Mesothelial cell of epicardium (in vitro differentiated cells): Measurements from ENCODE around the gene PDE2A. TPM values are rescaled to one million over a fixed set of nuclear protein-coding genes. Genes with fewer than 3 reads are reported as not detected.
A peak's percentile ranks its signal among the peaks of the same experiment; 100 is the strongest.

ENCODE experiments used
- DNase-seq, 2 experiments: peaks; one replicate each; pipeline ENCODE4 v3.0.0; 2021; ENCODE audit warnings: low spot score in 2 of 2; ENCODE audit not compliant: unreplicated experiment in 2 of 2
- H3K27ac Mint-ChIP-seq: 2 replicates; pipeline ENCODE4 v1.8.0; 2021; ENCODE audit warnings: mixed read lengths
- H3K27me3 Mint-ChIP-seq: 2 replicates; pipeline ENCODE4 v1.8.0; 2021; ENCODE audit warnings: low read depth, mixed read lengths
- H3K36me3 Mint-ChIP-seq: 2 replicates; pipeline ENCODE4 v1.8.0; 2021; ENCODE audit warnings: mixed read lengths
- H3K4me1 Mint-ChIP-seq: 2 replicates; pipeline ENCODE4 v1.8.0; 2021; ENCODE audit warnings: mixed read lengths
- H3K4me3 Mint-ChIP-seq: 2 replicates; pipeline ENCODE4 v1.8.0; 2021; ENCODE audit warnings: mild to moderate bottlenecking, moderate library complexity, mixed read lengths
- H3K9me3 Mint-ChIP-seq: 2 replicates; pipeline ENCODE4 v1.8.0; 2021; ENCODE audit warnings: mixed read lengths
- total RNA-seq: library from RNA; stranded (reverse); gene quantifications from 3 replicates; pipeline ENCODE4 v1.2.1, GENCODE V29; 2021
- TF ChIP-seq, protein P1 (sequence below): fragments of 200-600 bp; sonication (generic); IDR thresholded peaks from one replicate; pipeline ENCODE4 v1.5.0; 2021; ENCODE audit warnings: antibody characterized with exemption; ENCODE audit not compliant: unreplicated experiment

Gene PDE2A
- total RNA-seq, 1 donor from 2014 or later = 1.1 TPM

GRCh38 chr11:72541257-72541974 lies 132.8 kb downstream of the PDE2A start:
- no peak for DNase-seq
- Mint-ChIP-seq H3K9me3 (peaks cover 6% of the 10 kb centered on the region), H3K27ac (no peak overlapping the region), H3K4me1 (no peaks in the 10 kb centered on the region), H3K36me3 (no peaks in the 10 kb centered on the region), H3K4me3 (no peak overlapping the region), H3K27me3 (peaks cover 3% of the 10 kb centered on the region)
- TF ChIP-seq, protein P1, sequence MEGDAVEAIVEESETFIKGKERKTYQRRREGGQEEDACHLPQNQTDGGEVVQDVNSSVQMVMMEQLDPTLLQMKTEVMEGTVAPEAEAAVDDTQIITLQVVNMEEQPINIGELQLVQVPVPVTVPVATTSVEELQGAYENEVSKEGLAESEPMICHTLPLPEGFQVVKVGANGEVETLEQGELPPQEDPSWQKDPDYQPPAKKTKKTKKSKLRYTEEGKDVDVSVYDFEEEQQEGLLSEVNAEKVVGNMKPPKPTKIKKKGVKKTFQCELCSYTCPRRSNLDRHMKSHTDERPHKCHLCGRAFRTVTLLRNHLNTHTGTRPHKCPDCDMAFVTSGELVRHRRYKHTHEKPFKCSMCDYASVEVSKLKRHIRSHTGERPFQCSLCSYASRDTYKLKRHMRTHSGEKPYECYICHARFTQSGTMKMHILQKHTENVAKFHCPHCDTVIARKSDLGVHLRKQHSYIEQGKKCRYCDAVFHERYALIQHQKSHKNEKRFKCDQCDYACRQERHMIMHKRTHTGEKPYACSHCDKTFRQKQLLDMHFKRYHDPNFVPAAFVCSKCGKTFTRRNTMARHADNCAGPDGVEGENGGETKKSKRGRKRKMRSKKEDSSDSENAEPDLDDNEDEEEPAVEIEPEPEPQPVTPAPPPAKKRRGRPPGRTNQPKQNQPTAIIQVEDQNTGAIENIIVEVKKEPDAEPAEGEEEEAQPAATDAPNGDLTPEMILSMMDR = no peak

GRCh38 chr11:72537051-72537450 lies 137.2 kb downstream of the PDE2A start:
- no peak overlapping the region for H3K27ac Mint-ChIP-seq
- DNase-seq = no peak
- H3K36me3 Mint-ChIP-seq = no peaks in the 10 kb centered on the region
- TF ChIP-seq, protein P1 = no peak
- peaks cover 3% of the 10 kb centered on the region for H3K27me3 Mint-ChIP-seq
- no peak overlapping the region for H3K4me3 Mint-ChIP-seq
- peaks cover 14% of the 10 kb centered on the region for H3K9me3 Mint-ChIP-seq
- peaks cover 13% of the 10 kb centered on the region for H3K4me1 Mint-ChIP-seq

DNA sequence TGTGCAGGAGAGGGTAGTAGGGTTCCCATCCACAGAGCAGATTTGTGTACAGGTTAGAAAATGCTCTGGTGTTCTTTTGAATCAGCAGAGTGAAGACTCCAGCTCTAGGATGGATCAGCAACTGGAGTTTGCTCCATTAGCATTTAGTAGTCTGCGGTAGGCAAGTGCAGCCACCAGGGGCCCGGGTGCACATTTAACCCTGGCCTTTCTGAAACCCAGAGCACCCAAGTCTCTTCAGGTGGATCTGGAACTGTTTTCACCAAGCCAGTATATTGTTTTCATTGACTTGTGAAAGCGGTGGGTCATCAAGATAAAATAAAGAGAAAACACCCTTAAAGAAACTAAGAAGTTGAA lies 139.1 kb downstream of the PDE2A start:
- DNase-seq = no peak
- Mint-ChIP-seq H3K4me3 (no peak overlapping the region), H3K9me3 (peaks cover 16% of the 10 kb centered on the region)

DNA sequence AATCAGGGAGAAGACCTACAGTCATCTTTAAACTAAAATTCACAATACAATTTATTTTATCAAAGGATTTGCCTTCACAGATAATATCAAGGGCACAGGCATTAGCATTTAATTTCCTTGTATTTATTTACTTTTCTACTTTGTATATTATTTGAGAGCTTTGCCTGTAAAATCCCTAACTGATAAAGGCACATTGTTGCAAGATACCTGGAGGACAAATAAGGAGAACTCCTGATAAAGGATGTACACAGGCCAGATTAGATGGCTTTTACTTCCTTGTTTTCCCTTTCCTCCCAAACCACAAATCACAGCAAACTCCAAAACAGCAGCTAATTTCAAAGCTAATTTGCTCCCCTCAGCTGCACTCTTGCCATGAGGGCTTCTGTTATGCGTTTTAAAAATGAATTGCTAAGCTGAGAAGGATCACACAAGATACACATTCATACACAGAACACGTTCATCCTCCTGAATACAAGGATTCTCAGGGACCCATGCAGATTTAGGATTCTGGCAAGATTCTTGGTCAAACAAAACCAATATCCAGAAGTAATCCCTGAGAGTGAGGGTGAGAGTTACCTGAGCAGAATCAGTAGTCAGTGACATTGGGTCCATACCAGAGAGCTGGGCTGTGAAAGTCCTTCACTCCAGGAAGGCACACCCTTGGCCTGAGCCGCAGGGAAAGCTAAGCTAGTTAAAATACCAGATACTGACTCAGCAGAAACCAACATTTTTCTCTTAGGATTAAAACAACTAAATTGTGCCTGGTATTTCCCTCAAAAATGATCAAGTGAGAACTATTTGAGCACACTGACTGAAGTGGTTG lies 139.6 kb downstream of the PDE2A start:
- no peak overlapping the region for H3K4me3 Mint-ChIP-seq
- TF ChIP-seq, protein P1 = no peak
- DNase-seq = no peak
- no peaks in the 10 kb centered on the region for H3K36me3 Mint-ChIP-seq
- peaks cover 14% of the 10 kb centered on the region for H3K9me3 Mint-ChIP-seq
- no peaks in the 10 kb centered on the region for H3K27me3 Mint-ChIP-seq
- H3K4me1 Mint-ChIP-seq = peaks cover 13% of the 10 kb centered on the region
- H3K27ac Mint-ChIP-seq = peak overlapping the region; percentile 55

More for the DNA sequence above, 139.1 kb downstream of the PDE2A start:
- H3K4me1 Mint-ChIP-seq = peaks cover 13% of the 10 kb centered on the region
- TF ChIP-seq, protein P1 = no peak
- peaks cover 1% of the 10 kb centered on the region for H3K27me3 Mint-ChIP-seq
- H3K27ac Mint-ChIP-seq = peak overlapping the region; percentile 55
- no peaks in the 10 kb centered on the region for H3K36me3 Mint-ChIP-seq

DNA sequence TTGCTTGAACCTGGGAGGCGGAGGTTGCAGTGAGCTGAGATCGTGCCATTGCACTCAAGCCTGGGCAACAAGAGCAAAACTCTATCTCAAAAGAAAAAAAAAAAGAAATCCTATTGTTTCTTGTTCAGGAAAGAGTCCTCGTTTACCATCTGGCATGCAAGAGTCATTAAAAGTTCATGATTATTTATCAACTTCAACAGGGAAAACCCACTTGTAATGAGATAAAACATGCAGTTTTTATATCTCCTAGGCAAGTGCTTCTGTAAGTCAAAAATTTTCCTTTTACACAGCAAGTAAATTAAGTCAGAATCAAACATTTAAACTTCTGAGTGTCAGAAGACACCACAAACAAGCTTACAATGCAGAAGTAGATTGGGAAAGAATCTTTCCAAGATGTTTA lies 145.2 kb downstream of the PDE2A start:
- DNase-seq = no peak
- H3K9me3 Mint-ChIP-seq = peaks cover 14% of the 10 kb centered on the region

More for the DNA sequence above, 145.2 kb downstream of the PDE2A start:
- no peaks in the 10 kb centered on the region for H3K27me3 Mint-ChIP-seq
- no peaks in the 10 kb centered on the region for H3K36me3 Mint-ChIP-seq
- peaks cover 9% of the 10 kb centered on the region for H3K4me1 Mint-ChIP-seq
- H3K27ac Mint-ChIP-seq = no peak overlapping the region
- H3K4me3 Mint-ChIP-seq = no peak overlapping the region
- TF ChIP-seq, protein P1 = no peak
